RPMI8226 (cell line): ENCODE measurements around the gene PTPRJ.
"Not testable (repeated sequence)": the region's sequence is repeated elsewhere in the genome, so short reads cannot be mapped to it uniquely, and the experiment has no call there.

ENCODE experiments used
- DNase-seq: peaks from one replicate; pipeline ENCODE4 v3.0.0-alpha.2; 2015

Gene PTPRJ

GRCh38 chr11:48019217-48019584, 38.8 kb downstream of the PTPRJ start:
- DNase-seq = no peak

- no peak for DNase-seq
These were observed 39.2 kb downstream of the PTPRJ start for GRCh38 chr11:48019595-48019994.

GRCh38 chr11:48020092-48020755, 39.9 kb downstream of the PTPRJ start:
- no peak for DNase-seq

GRCh38 chr11:48021201-48021820, 41.0 kb downstream of the PTPRJ start:
- not testable (repeated sequence) for DNase-seq

- no peak for DNase-seq
These were observed 42.1 kb downstream of the PTPRJ start for GRCh38 chr11:48022445-48022844.

- DNase-seq = not testable (repeated sequence)
These were observed 43.2 kb downstream of the PTPRJ start for GRCh38 chr11:48023608-48024007.

- no peak for DNase-seq
These were observed 44.3 kb downstream of the PTPRJ start for GRCh38 chr11:48024635-48025071.

- no peak for DNase-seq
These were observed 45.1 kb downstream of the PTPRJ start for GRCh38 chr11:48025293-48025983.

GRCh38 chr11:48025984-48026340, 45.6 kb downstream of the PTPRJ start:
- DNase-seq = no peak

- no peak for DNase-seq
These were observed 48.7 kb downstream of the PTPRJ start for GRCh38 chr11:48028914-48029680.

GRCh38 chr11:48029681-48030290, 49.4 kb downstream of the PTPRJ start:
- no peak for DNase-seq

- DNase-seq = no peak
These were observed 51.2 kb downstream of the PTPRJ start for GRCh38 chr11:48031602-48032001.

GRCh38 chr11:48032721-48033120, 52.4 kb downstream of the PTPRJ start:
- DNase-seq = no peak

- no peak for DNase-seq
These were observed 53.6 kb downstream of the PTPRJ start for GRCh38 chr11:48033918-48034341.

- DNase-seq = no peak
These were observed 54.8 kb downstream of the PTPRJ start for GRCh38 chr11:48034926-48035871.

GRCh38 chr11:48036011-48036410, 55.7 kb downstream of the PTPRJ start:
- DNase-seq = no peak

- no peak for DNase-seq
These were observed 56.1 kb downstream of the PTPRJ start for GRCh38 chr11:48036466-48036865.

GRCh38 chr11:48037709-48038468, 57.5 kb downstream of the PTPRJ start:
- no peak for DNase-seq

- no peak for DNase-seq
These were observed 60.6 kb downstream of the PTPRJ start for GRCh38 chr11:48040830-48041444.

- DNase-seq = no peak
These were observed 61.7 kb downstream of the PTPRJ start for GRCh38 chr11:48041877-48042695.
